Caco-2 (cell line): ENCODE results near the gene CFAP77. TPM values are rescaled to one million over a fixed set of nuclear protein-coding genes. Genes with fewer than 3 reads are reported as not detected.

Source experiments
- BruUV-seq: library from RNA; stranded (reverse); fragments of 400-500 nt; replicated peaks from 2 replicates; lab custom pipeline; 2021; lab: Mats Ljungman, UMichigan
- CTCF ChIA-PET: fragments of 300-600 bp; sonication (Branson Sonifier 250); formaldehyde crosslinking; loops from one replicate; lab custom pipeline; 2022; ENCODE audit warnings: antibody characterized with exemption; lab: Charles Lee
- POLR2A ChIA-PET: fragments of 300-600 bp; sonication (Branson Sonifier 250); formaldehyde crosslinking; loops from one replicate; lab custom pipeline; 2022; ENCODE audit warnings: antibody characterized with exemption; lab: Charles Lee
- DNase-seq, 2 experiments: peaks; one replicate each; pipeline versions ENCODE4 v3.0.0 to v3.0.0-alpha.2; 2020 to 2022
- H3K27me3 ChIP-seq: replicated peaks from 2 replicates; pipeline ENCODE4 v1.6.0; 2011; ENCODE audit warnings: low read length; ENCODE audit not compliant: control insufficient read depth, insufficient read depth
- H3K36me3 ChIP-seq: 2 replicates; pipeline ENCODE4 v1.5.1; 2011; ENCODE audit warnings: low read length; ENCODE audit not compliant: control insufficient read depth, insufficient read depth
- H3K4me1 ChIP-seq: fragments of 250-450 bp; sonication (Bioruptor Pico); 2 replicates; pipeline ENCODE4 v1.5.1; 2020; ENCODE audit warnings: mild to moderate bottlenecking
- H3K4me3 ChIP-seq: 2 replicates; pipeline ENCODE4 v1.5.1; 2011; ENCODE audit warnings: low read depth, mild to moderate bottlenecking, control low read depth, low read length
- H3K9me3 ChIP-seq: fragments of 250-450 bp; sonication (Bioruptor Pico); 2 replicates; pipeline ENCODE4 v1.5.1; 2020; ENCODE audit warnings: mild to moderate bottlenecking, moderate library complexity
- H3K27ac Mint-ChIP-seq: one replicate; pipeline ENCODE4 v1.8.0; 2022; ENCODE audit warnings: mixed read lengths; ENCODE audit not compliant: unreplicated experiment
- H3K27me3 Mint-ChIP-seq: one replicate; pipeline ENCODE4 v1.8.0; 2022; ENCODE audit warnings: mixed read lengths; ENCODE audit not compliant: insufficient read depth, unreplicated experiment
- H3K36me3 Mint-ChIP-seq: one replicate; pipeline ENCODE4 v1.8.0; 2022; ENCODE audit warnings: mild to moderate bottlenecking, mixed read lengths; ENCODE audit not compliant: insufficient read depth, unreplicated experiment
- H3K4me1 Mint-ChIP-seq: one replicate; pipeline ENCODE4 v1.8.0; 2022; ENCODE audit warnings: low read depth, mixed read lengths; ENCODE audit not compliant: unreplicated experiment
- H3K4me3 Mint-ChIP-seq: one replicate; pipeline ENCODE4 v1.8.0; 2022; ENCODE audit warnings: mild to moderate bottlenecking, moderate library complexity, mixed read lengths; ENCODE audit not compliant: unreplicated experiment
- H3K9me3 Mint-ChIP-seq: one replicate; pipeline ENCODE4 v1.8.0; 2022; ENCODE audit warnings: mixed read lengths; ENCODE audit not compliant: unreplicated experiment
- CTCF ChIP-seq, 2 experiments: fragments of 200-600 bp in 1 of 2; IDR thresholded peaks; 1 replicate in 1 of 2; 2 replicates in 1 of 2; pipeline versions ENCODE4 v1.5.1 to v1.8.0; 2011 to 2022; ENCODE audit warnings: antibody characterized with exemption in 1 of 2, control low read depth in 1 of 2, inconsistent platforms in 1 of 2, low read depth in 1 of 2, low read length in 1 of 2, mild to moderate bottlenecking in 1 of 2, moderate library complexity in 1 of 2; ENCODE audit not compliant: insufficient read depth in 1 of 2, severe bottlenecking in 1 of 2, unreplicated experiment in 1 of 2
- intact Hi-C: fragments of 100-400 bp; cut with micrococcal nuclease; formaldehyde crosslinking; loops from one replicate; pipeline ENCODE4 v1.10.0; 2022; ENCODE audit not compliant: unreplicated experiment
- total RNA-seq: library from RNA; stranded (reverse); gene quantifications from 2 replicates; pipeline ENCODE4 v1.2.3, GENCODE V29; 2022

Gene CFAP77
- total RNA-seq, 1 experiment from 2014 or later, result not detected

GRCh38 chr9:132504488-132504887 is 94.5 kb downstream of the CFAP77 start:
- intact Hi-C loops, result no loop called here

GRCh38 chr9:132505991-132506655 is 96.1 kb downstream of the CFAP77 start:
- H3K9me3 Mint-ChIP-seq, result no peaks in the 10 kb centered on the region

More at GRCh38 chr9:132504488-132504887, 94.5 kb downstream of the CFAP77 start:
- no TSS peak for BruUV-seq
- no peak overlapping the region for H3K4me3 ChIP-seq
- Mint-ChIP-seq H3K27ac (no peak overlapping the region), H3K27me3 (peaks cover 9% of the 10 kb centered on the region), H3K9me3 (no peaks in the 10 kb centered on the region), H3K36me3 (no peaks in the 10 kb centered on the region), H3K4me1 (no peaks in the 10 kb centered on the region), H3K4me3 (no peak overlapping the region)
- no peaks in the 10 kb centered on the region for H3K9me3 ChIP-seq
- TF ChIP-seq CTCF (IDR thresholded peaks at IDR 0.05; ENCODE audit: insufficient read depth in 1 of 2, low read depth in 1 of 2, low read length in 1 of 2, severe bottlenecking in 1 of 2, unreplicated experiment in 1 of 2), result no peak
- CTCF ChIA-PET, result no interaction called here
- no peaks in the 10 kb centered on the region for H3K27me3 ChIP-seq
- no peaks in the 10 kb centered on the region for H3K36me3 ChIP-seq
- POLR2A ChIA-PET, result no interaction called here
- H3K4me1 ChIP-seq, result no peaks in the 10 kb centered on the region
- DNase-seq, result no peak

More at GRCh38 chr9:132505991-132506655, 96.1 kb downstream of the CFAP77 start:
- DNase-seq, result no peak
- ChIA-PET CTCF (interaction anchor here (0.6 kb wide), 1 partner anchor 72 kb away, joined by 3 read pairs; no protein-coding TSS in a partner anchor), POLR2A (no interaction called here)
- Mint-ChIP-seq H3K36me3 (no peaks in the 10 kb centered on the region), H3K27me3 (peaks cover 9% of the 10 kb centered on the region), H3K4me1 (no peaks in the 10 kb centered on the region), H3K4me3 (no peak overlapping the region), H3K27ac (no peak overlapping the region)
- no peak for TF ChIP-seq CTCF (IDR thresholded peaks at IDR 0.05; ENCODE audit: insufficient read depth in 1 of 2, low read depth in 1 of 2, low read length in 1 of 2, severe bottlenecking in 1 of 2, unreplicated experiment in 1 of 2)
- BruUV-seq, result no TSS peak
- Histone ChIP-seq H3K9me3 (no peaks in the 10 kb centered on the region), H3K27me3 (no peaks in the 10 kb centered on the region; the same call in 1 of the 2 replicates), H3K4me1 (no peaks in the 10 kb centered on the region), H3K36me3 (no peaks in the 10 kb centered on the region), H3K4me3 (no peak overlapping the region)
- intact Hi-C loops, result no loop called here
